ENCODE results near the gene ARHGEF12.
A peak's percentile ranks its signal among the peaks of the same experiment; 100 is the strongest.

Gene ARHGEF12

DNA sequence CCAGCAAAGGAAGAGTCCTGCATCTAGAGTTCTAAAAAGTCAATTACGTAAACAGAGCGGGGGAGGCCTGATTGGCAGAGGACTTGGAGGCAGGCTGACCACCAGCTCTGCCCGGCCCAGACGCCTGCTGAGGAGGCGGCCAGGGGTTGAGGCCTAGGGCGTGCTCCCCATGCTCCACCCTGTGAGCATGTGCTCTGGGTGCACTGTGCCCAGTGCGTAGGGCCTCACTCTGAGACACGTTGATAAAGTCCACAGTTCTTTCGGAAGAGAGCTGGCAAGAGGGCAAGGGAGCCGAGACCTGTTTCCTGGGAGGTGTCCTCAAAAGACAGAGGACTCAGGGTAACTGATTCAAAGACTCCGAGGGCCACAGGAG lies 200.6 kb downstream of the ARHGEF12 start:
- Histone ChIP-seq H3K27me3 (ENCODE audit: insufficient read depth, low read length, poor library complexity) (no peaks in the 10 kb centered on the region), H2BK120ac (ENCODE audit: low read depth, low read length) (no peak overlapping the region), H2BK15ac (replicated peaks; ENCODE audit: low read depth) (no peak overlapping the region), H3K23ac (ENCODE audit: low read length) (no peak overlapping the region), H4K8ac (ENCODE audit: low read depth, low read length) (no peak overlapping the region), H2AK5ac (ENCODE audit: low read length) (no peak overlapping the region), H3K4me1 (ENCODE audit: control insufficient read depth, low read depth, low read length) (no peaks in the 10 kb centered on the region), H3K18ac (ENCODE audit: low read length) (no peak overlapping the region), H3K56ac (ENCODE audit: low read length) (no peak overlapping the region), H3K27ac (ENCODE audit: low read depth, low read length) (no peak overlapping the region), H3K79me1 (ENCODE audit: low read length) (no peaks in the 10 kb centered on the region), H2BK5ac (ENCODE audit: low read length) (no peak overlapping the region), H3K9ac (ENCODE audit: low read length) (no peak overlapping the region), H3K36me3 (ENCODE audit: control insufficient read depth, insufficient read depth, low read length) (no peaks in the 10 kb centered on the region), H4K5ac (ENCODE audit: low read length) (no peak overlapping the region), H3K79me2 (ENCODE audit: control insufficient read depth, insufficient read depth, low read length) (no peaks in the 10 kb centered on the region), H3K4me3 (ENCODE audit: low read length) (no peak overlapping the region), H3K4me2 (ENCODE audit: low read length) (no peak overlapping the region), H3K4ac (ENCODE audit: low read depth, low read length) (no peak overlapping the region)
- DNase-seq: no peak
- no CpG with 5 or more reads among the region's 11 CpGs for WGBS (ENCODE audit: extremely low coverage, insufficient coverage, low lambda C conversion rate)

GRCh38 chr11:120537996-120538395 lies 201.8 kb downstream of the ARHGEF12 start:
- Histone ChIP-seq H3K4ac (ENCODE audit: low read depth, low read length) (no peak overlapping the region), H3K9ac (ENCODE audit: low read length) (no peak overlapping the region), H4K5ac (ENCODE audit: low read length) (no peak overlapping the region), H2BK15ac (replicated peaks; ENCODE audit: low read depth) (no peak overlapping the region), H3K4me3 (ENCODE audit: low read length) (no peak overlapping the region), H3K18ac (ENCODE audit: low read length) (no peak overlapping the region), H3K4me2 (ENCODE audit: low read length) (no peak overlapping the region), H3K79me1 (ENCODE audit: low read length) (no peaks in the 10 kb centered on the region), H2BK5ac (ENCODE audit: low read length) (no peak overlapping the region), H4K8ac (ENCODE audit: low read depth, low read length) (no peak overlapping the region), H3K23ac (ENCODE audit: low read length) (no peak overlapping the region), H2BK120ac (ENCODE audit: low read depth, low read length) (no peak overlapping the region), H3K4me1 (ENCODE audit: control insufficient read depth, low read depth, low read length) (no peaks in the 10 kb centered on the region), H3K36me3 (ENCODE audit: control insufficient read depth, insufficient read depth, low read length) (no peaks in the 10 kb centered on the region), H3K27me3 (ENCODE audit: insufficient read depth, low read length, poor library complexity) (no peaks in the 10 kb centered on the region), H3K27ac (ENCODE audit: low read depth, low read length) (no peak overlapping the region), H2AK5ac (ENCODE audit: low read length) (no peak overlapping the region), H3K56ac (ENCODE audit: low read length) (no peak overlapping the region), H3K79me2 (ENCODE audit: control insufficient read depth, insufficient read depth, low read length) (no peaks in the 10 kb centered on the region)
- WGBS (ENCODE audit: extremely low coverage, insufficient coverage, low lambda C conversion rate): no CpG with 5 or more reads among the region's 12 CpGs
- DNase-seq: no peak

GRCh38 chr11:120538707-120539106 lies 202.5 kb downstream of the ARHGEF12 start:
- Histone ChIP-seq H3K4ac (ENCODE audit: low read depth, low read length) (no peak overlapping the region), H3K4me3 (ENCODE audit: low read length) (no peak overlapping the region), H2AK5ac (ENCODE audit: low read length) (no peak overlapping the region), H3K79me2 (ENCODE audit: control insufficient read depth, insufficient read depth, low read length) (no peaks in the 10 kb centered on the region), H3K36me3 (ENCODE audit: control insufficient read depth, insufficient read depth, low read length) (no peaks in the 10 kb centered on the region), H3K27ac (ENCODE audit: low read depth, low read length) (no peak overlapping the region), H2BK5ac (ENCODE audit: low read length) (no peak overlapping the region), H2BK120ac (ENCODE audit: low read depth, low read length) (no peak overlapping the region), H3K4me2 (ENCODE audit: low read length) (no peak overlapping the region), H4K8ac (ENCODE audit: low read depth, low read length) (no peak overlapping the region), H3K27me3 (ENCODE audit: insufficient read depth, low read length, poor library complexity) (no peaks in the 10 kb centered on the region), H4K5ac (ENCODE audit: low read length) (no peak overlapping the region), H3K79me1 (ENCODE audit: low read length) (no peaks in the 10 kb centered on the region), H3K23ac (ENCODE audit: low read length) (no peak overlapping the region), H3K56ac (ENCODE audit: low read length) (no peak overlapping the region), H3K4me1 (ENCODE audit: control insufficient read depth, low read depth, low read length) (no peaks in the 10 kb centered on the region), H2BK15ac (replicated peaks; ENCODE audit: low read depth) (no peak overlapping the region), H3K9ac (ENCODE audit: low read length) (no peak overlapping the region), H3K18ac (ENCODE audit: low read length) (no peak overlapping the region)
- no CpG with 5 or more reads among the region's 2 CpGs for WGBS (ENCODE audit: extremely low coverage, insufficient coverage, low lambda C conversion rate)
- DNase-seq: no peak

Small RNAs within 50 kb of the gene (small RNA-seq; reads per million reads assigned to genes)
- gene RF00100 (ENCODE audit: insufficient read depth): 9.5 reads per million, percentile 85 among the genes with 10 or more reads in this experiment

Data from mesendoderm (in vitro differentiated cells).